ENCODE measurements around the gene NCR3LG1.

- TF ChIP-seq CTCF (IDR thresholded peaks at IDR 0.05; ENCODE audit: extremely low read depth in 1 of 2, insufficient read depth in 1 of 2, low read depth in 1 of 2, low read length in 2 of 2): no peak
- TF ChIP-seq EZH2 (IDR thresholded peaks at IDR 0.05; ENCODE audit: borderline replicate concordance, low read depth, low read length, severe bottlenecking): no peak
- peak; percentile 47 for TF ChIP-seq POLR2A (IDR thresholded peaks at IDR 0.05; ENCODE audit: low read depth, low read length)
- no peak for TF ChIP-seq FOS (IDR thresholded peaks at IDR 0.05; ENCODE audit: borderline replicate concordance, insufficient read depth, low read length)
- TF ChIP-seq POLR2AphosphoS5 (IDR thresholded peaks at IDR 0.05; ENCODE audit: insufficient read depth, low read depth, low read length): no peak
- TF ChIP-seq MAX (IDR thresholded peaks at IDR 0.05; ENCODE audit: insufficient read depth, insufficient read length): no peak
- TF ChIP-seq JUN (IDR thresholded peaks at IDR 0.05; ENCODE audit: borderline replicate concordance, insufficient read depth, insufficient read length, low read depth): no peak
- peak; percentile 35 for TF ChIP-seq MYC (IDR thresholded peaks at IDR 0.05; ENCODE audit: low read depth, low read length)
Observed at GRCh38 chr11:17351510-17352176, at the start of gene NCR3LG1.

Measured in endothelial cell of umbilical vein (primary cell).